Measurements from ENCODE around the gene FREM2.

Gene FREM2

GRCh38 chr13:38707460-38707859 lies 20.6 kb downstream of the FREM2 start:
- whole genome bisulfite sequencing, 2 donors (ENCODE audit: extremely low coverage in 2 of 2, insufficient read length in 2 of 2, insufficient replicate concordance in 1 of 2), result no CpG with 5 or more reads among the region's 3 CpGs
- no peak overlapping the region for H3K4ac ChIP-seq (ENCODE audit: low read length)
- H3K9ac ChIP-seq (ENCODE audit: low read depth, low read length, poor library complexity), result no peak overlapping the region
- H3K18ac ChIP-seq (ENCODE audit: low read length), result no peak overlapping the region
- DNase-seq (ENCODE audit: low spot score), result no peak
- H3K14ac ChIP-seq (ENCODE audit: low read length), result no peak overlapping the region
- no peak overlapping the region for H2AFZ ChIP-seq (ENCODE audit: low read length)
- no peaks in the 10 kb centered on the region for H3K9me3 ChIP-seq (replicated peaks in 1 of 2; ENCODE audit: control insufficient read depth in 2 of 2, insufficient read depth in 1 of 2, low read depth in 1 of 2, low read length in 2 of 2)
- H3K23ac ChIP-seq (ENCODE audit: low read depth, low read length, poor library complexity), result no peak overlapping the region
- H2AK5ac ChIP-seq (ENCODE audit: low read depth, low read length), result no peak overlapping the region
- no peaks in the 10 kb centered on the region for H3K36me3 ChIP-seq (replicated peaks in 1 of 2; ENCODE audit: control insufficient read depth in 2 of 2, insufficient read depth in 2 of 2, low read length in 2 of 2)
- no peak overlapping the region for H4K91ac ChIP-seq (ENCODE audit: low read depth, low read length, poor library complexity)
- no peak overlapping the region for H3K27ac ChIP-seq (replicated peaks; ENCODE audit: low read length)
- no peaks in the 10 kb centered on the region for H3K79me1 ChIP-seq (ENCODE audit: low read depth, low read length)
- no peak overlapping the region for H2BK12ac ChIP-seq (ENCODE audit: low read length)
- H3K4me1 ChIP-seq (ENCODE audit: control insufficient read depth in 2 of 2, insufficient read depth in 1 of 2, low read depth in 1 of 2, low read length in 2 of 2), result no peaks in the 10 kb centered on the region
- H3K27me3 ChIP-seq (ENCODE audit: control insufficient read depth in 3 of 3, insufficient read depth in 3 of 3, low read depth in 1 of 3, low read length in 3 of 3), result no peaks in the 10 kb centered on the region
- H3K4me3 ChIP-seq (ENCODE audit: low read length in 2 of 2), result no peak overlapping the region
- no peak overlapping the region for H4K8ac ChIP-seq (ENCODE audit: low read depth, low read length)
- H2BK15ac ChIP-seq (ENCODE audit: low read length), result no peak overlapping the region
- no peak overlapping the region for H2BK120ac ChIP-seq (ENCODE audit: low read depth, low read length)
- H3K4me2 ChIP-seq (ENCODE audit: insufficient read depth, low read length, poor library complexity, severe bottlenecking), result no peak overlapping the region
- no peak overlapping the region for H2BK5ac ChIP-seq (ENCODE audit: low read length)

DNA sequence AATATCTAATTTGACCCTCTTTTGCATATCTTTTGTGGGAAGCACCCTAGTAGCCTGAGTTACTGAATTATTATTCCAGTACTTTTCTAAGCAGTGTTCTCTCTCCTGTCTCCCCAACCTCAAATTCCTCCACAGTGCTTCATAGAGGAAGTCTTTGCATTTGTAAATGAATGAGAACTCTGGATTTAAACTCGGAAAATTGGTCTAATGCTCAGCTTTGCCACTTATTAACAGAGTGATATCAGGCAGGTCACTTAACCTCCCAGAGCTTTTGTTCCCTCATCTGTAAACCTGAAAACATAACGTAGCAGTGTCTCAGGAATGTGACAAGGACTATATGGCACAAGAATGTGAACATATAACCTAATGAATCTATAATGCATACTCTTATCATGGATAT lies 26.2 kb downstream of the FREM2 start:
- no peak overlapping the region for H3K4me3 ChIP-seq (ENCODE audit: low read length in 2 of 2)
- H2BK120ac ChIP-seq (ENCODE audit: low read depth, low read length), result no peak overlapping the region
- no peaks in the 10 kb centered on the region for H3K79me1 ChIP-seq (ENCODE audit: low read depth, low read length)
- WGBS, 2 donors (ENCODE audit: extremely low coverage in 2 of 2, insufficient read length in 2 of 2, insufficient replicate concordance in 1 of 2), result no CpG with 5 or more reads among the region's 2 CpGs
- no peak overlapping the region for H3K27ac ChIP-seq (replicated peaks; ENCODE audit: low read length)
- H2AK5ac ChIP-seq (ENCODE audit: low read depth, low read length), result no peak overlapping the region
- no peaks in the 10 kb centered on the region for H3K9me3 ChIP-seq (replicated peaks in 1 of 2; ENCODE audit: control insufficient read depth in 2 of 2, insufficient read depth in 1 of 2, low read depth in 1 of 2, low read length in 2 of 2)
- H2BK15ac ChIP-seq (ENCODE audit: low read length), result no peak overlapping the region
- H3K27me3 ChIP-seq (ENCODE audit: control insufficient read depth in 3 of 3, insufficient read depth in 3 of 3, low read depth in 1 of 3, low read length in 3 of 3), result no peaks in the 10 kb centered on the region
- no peak overlapping the region for H2AFZ ChIP-seq (ENCODE audit: low read length)
- no peaks in the 10 kb centered on the region for H3K36me3 ChIP-seq (replicated peaks in 1 of 2; ENCODE audit: control insufficient read depth in 2 of 2, insufficient read depth in 2 of 2, low read length in 2 of 2)
- H3K9ac ChIP-seq (ENCODE audit: low read depth, low read length, poor library complexity), result no peak overlapping the region
- no peak overlapping the region for H3K14ac ChIP-seq (ENCODE audit: low read length)
- H3K4ac ChIP-seq (ENCODE audit: low read length), result no peak overlapping the region
- no peak overlapping the region for H2BK12ac ChIP-seq (ENCODE audit: low read length)
- H3K18ac ChIP-seq (ENCODE audit: low read length), result no peak overlapping the region
- H2BK5ac ChIP-seq (ENCODE audit: low read length), result no peak overlapping the region
- no peak overlapping the region for H4K8ac ChIP-seq (ENCODE audit: low read depth, low read length)
- H4K91ac ChIP-seq (ENCODE audit: low read depth, low read length, poor library complexity), result no peak overlapping the region
- H3K4me2 ChIP-seq (ENCODE audit: insufficient read depth, low read length, poor library complexity, severe bottlenecking), result no peak overlapping the region
- H3K23ac ChIP-seq (ENCODE audit: low read depth, low read length, poor library complexity), result no peak overlapping the region
- peaks cover 0 to 5% of the 10 kb centered on the region in 2 donors for H3K4me1 ChIP-seq (ENCODE audit: control insufficient read depth in 2 of 2, insufficient read depth in 1 of 2, low read depth in 1 of 2, low read length in 2 of 2)
- DNase-seq (ENCODE audit: low spot score), result no peak

- Histone ChIP-seq H4K91ac (ENCODE audit: low read depth, low read length, poor library complexity) (no peak overlapping the region), H4K8ac (ENCODE audit: low read depth, low read length) (no peak overlapping the region), H2BK12ac (ENCODE audit: low read length) (no peak overlapping the region), H2BK120ac (ENCODE audit: low read depth, low read length) (no peak overlapping the region), H2BK5ac (ENCODE audit: low read length) (no peak overlapping the region), H3K9me3 (replicated peaks in 1 of 2; ENCODE audit: control insufficient read depth in 2 of 2, insufficient read depth in 1 of 2, low read depth in 1 of 2, low read length in 2 of 2) (no peaks in the 10 kb centered on the region), H3K18ac (ENCODE audit: low read length) (no peak overlapping the region), H3K14ac (ENCODE audit: low read length) (no peak overlapping the region), H3K4me2 (ENCODE audit: insufficient read depth, low read length, poor library complexity, severe bottlenecking) (no peak overlapping the region), H2AK5ac (ENCODE audit: low read depth, low read length) (no peak overlapping the region), H3K4me3 (ENCODE audit: low read length in 2 of 2) (no peak overlapping the region), H3K4ac (ENCODE audit: low read length) (no peak overlapping the region), H3K36me3 (replicated peaks in 1 of 2; ENCODE audit: control insufficient read depth in 2 of 2, insufficient read depth in 2 of 2, low read length in 2 of 2) (no peaks in the 10 kb centered on the region), H3K23ac (ENCODE audit: low read depth, low read length, poor library complexity) (no peak overlapping the region), H2AFZ (ENCODE audit: low read length) (no peak overlapping the region), H3K9ac (ENCODE audit: low read depth, low read length, poor library complexity) (no peak overlapping the region), H3K4me1 (ENCODE audit: control insufficient read depth in 2 of 2, insufficient read depth in 1 of 2, low read depth in 1 of 2, low read length in 2 of 2) (no peaks in the 10 kb centered on the region), H2BK15ac (ENCODE audit: low read length) (no peak overlapping the region), H3K79me1 (ENCODE audit: low read depth, low read length) (no peaks in the 10 kb centered on the region), H3K27me3 (ENCODE audit: control insufficient read depth in 3 of 3, insufficient read depth in 3 of 3, low read depth in 1 of 3, low read length in 3 of 3) (no peaks in the 10 kb centered on the region), H3K27ac (replicated peaks; ENCODE audit: low read length) (no peak overlapping the region)
- DNase-seq (ENCODE audit: low spot score), result no peak
- no CpG with 5 or more reads among the region's 4 CpGs for WGBS, 2 donors (ENCODE audit: extremely low coverage in 2 of 2, insufficient read length in 2 of 2, insufficient replicate concordance in 1 of 2)
Measured at GRCh38 chr13:38718374-38718773, 31.5 kb downstream of the FREM2 start.

- Histone ChIP-seq H3K27ac (replicated peaks; ENCODE audit: low read length) (no peak overlapping the region), H3K4me1 (ENCODE audit: control insufficient read depth in 2 of 2, insufficient read depth in 1 of 2, low read depth in 1 of 2, low read length in 2 of 2) (peaks cover 0 to 1% of the 10 kb centered on the region in 2 donors), H2BK15ac (ENCODE audit: low read length) (no peak overlapping the region), H2AFZ (ENCODE audit: low read length) (no peak overlapping the region), H3K4ac (ENCODE audit: low read length) (no peak overlapping the region), H3K23ac (ENCODE audit: low read depth, low read length, poor library complexity) (no peak overlapping the region), H3K18ac (ENCODE audit: low read length) (no peak overlapping the region), H3K14ac (ENCODE audit: low read length) (no peak overlapping the region), H3K4me2 (ENCODE audit: insufficient read depth, low read length, poor library complexity, severe bottlenecking) (no peak overlapping the region), H3K27me3 (ENCODE audit: control insufficient read depth in 3 of 3, insufficient read depth in 3 of 3, low read depth in 1 of 3, low read length in 3 of 3) (no peaks in the 10 kb centered on the region), H3K9me3 (replicated peaks in 1 of 2; ENCODE audit: control insufficient read depth in 2 of 2, insufficient read depth in 1 of 2, low read depth in 1 of 2, low read length in 2 of 2) (no peaks in the 10 kb centered on the region), H4K8ac (ENCODE audit: low read depth, low read length) (no peak overlapping the region), H2BK5ac (ENCODE audit: low read length) (no peak overlapping the region), H2BK120ac (ENCODE audit: low read depth, low read length) (no peak overlapping the region), H3K36me3 (replicated peaks in 1 of 2; ENCODE audit: control insufficient read depth in 2 of 2, insufficient read depth in 2 of 2, low read length in 2 of 2) (no peaks in the 10 kb centered on the region), H3K4me3 (ENCODE audit: low read length in 2 of 2) (no peak overlapping the region), H4K91ac (ENCODE audit: low read depth, low read length, poor library complexity) (no peak overlapping the region), H3K9ac (ENCODE audit: low read depth, low read length, poor library complexity) (no peak overlapping the region), H2BK12ac (ENCODE audit: low read length) (no peak overlapping the region), H3K79me1 (ENCODE audit: low read depth, low read length) (no peaks in the 10 kb centered on the region), H2AK5ac (ENCODE audit: low read depth, low read length) (no peak overlapping the region)
- no CpG with 5 or more reads among the region's 4 CpGs for WGBS, 2 donors (ENCODE audit: extremely low coverage in 2 of 2, insufficient read length in 2 of 2, insufficient replicate concordance in 1 of 2)
- DNase-seq (ENCODE audit: low spot score), result no peak
Measured at GRCh38 chr13:38730332-38730731, 43.5 kb downstream of the FREM2 start.
